Fibroblast of gingiva (primary cell): ENCODE data around the gene A4GNT.
"Not testable (repeated sequence)": the region's sequence is repeated elsewhere in the genome, so short reads cannot be mapped to it uniquely, and the experiment has no call there.

Experiments used
- DNase-seq: peaks from one replicate; pipeline ENCODE4 v3.0.0-alpha.2; 2011; ENCODE audit warnings: low read depth

A4GNT gene

GRCh38 chr3:138118612-138119422 lies 13.4 kb downstream of the A4GNT start:
- DNase-seq = peak; percentile 56

DNA sequence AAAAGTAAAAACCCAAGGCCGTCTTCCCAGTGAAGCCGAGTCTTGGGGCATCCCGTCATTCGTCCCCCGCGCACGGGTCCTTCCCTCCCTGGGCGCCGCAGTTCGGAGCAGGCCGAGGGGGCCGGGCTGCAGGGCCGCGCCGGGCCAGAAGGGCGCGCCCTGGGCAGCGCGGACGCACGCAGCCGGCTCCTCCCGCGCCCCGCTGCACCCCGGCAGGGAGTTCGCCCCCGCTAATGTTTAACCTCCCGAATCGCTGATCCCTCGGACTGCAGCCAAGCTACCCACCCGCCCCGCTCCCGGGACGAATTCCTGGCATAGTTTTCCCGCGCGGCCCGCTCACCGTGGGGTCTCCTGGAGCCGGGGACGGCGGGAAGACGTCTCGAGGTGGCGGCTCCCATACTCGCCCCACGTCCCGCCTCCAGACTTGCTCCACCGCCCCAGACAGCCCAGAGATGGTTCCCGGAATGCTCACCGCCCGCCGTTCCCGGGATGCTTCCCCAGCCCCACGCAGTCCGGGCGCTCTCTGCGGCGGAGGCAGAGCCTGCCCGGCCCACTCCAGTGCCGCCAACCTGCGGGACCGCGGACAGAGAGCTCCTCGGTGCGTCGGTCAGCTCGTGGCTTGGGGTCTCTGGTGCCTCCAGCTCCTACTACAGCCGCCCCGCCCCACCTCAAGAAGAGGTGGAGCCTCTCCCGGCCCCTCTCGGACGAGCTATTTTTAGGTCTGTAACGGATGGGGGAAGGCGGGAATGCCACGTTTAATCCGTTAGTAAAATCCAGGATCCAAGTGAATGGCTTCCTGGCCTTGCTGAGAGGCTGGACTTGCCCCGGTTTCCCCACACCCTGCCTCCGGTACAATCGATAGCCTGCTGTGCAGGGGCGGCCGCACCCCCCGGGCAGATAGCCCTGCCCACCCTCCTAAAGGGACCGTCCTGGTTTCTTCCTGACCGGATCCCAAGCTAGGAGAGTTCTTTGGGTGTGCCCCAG lies 16.9 kb downstream of the A4GNT start, which contains the start of gene DZIP1L:
Gene DZIP1L (minus strand): TSS at position 621 of the 984 bp plus-strand sequence. CDS start 11,637 bp downstream, outside the sequence.
- peak; percentile 59 for DNase-seq

GRCh38 chr3:138114431-138114918 lies 17.7 kb downstream of the A4GNT start:
- DNase-seq = peak; percentile 10

GRCh38 chr3:138113326-138113725 lies 18.9 kb downstream of the A4GNT start:
- no peak for DNase-seq

- no peak for DNase-seq
Observed at GRCh38 chr3:138112362-138112761, 19.8 kb downstream of the A4GNT start.

DNA sequence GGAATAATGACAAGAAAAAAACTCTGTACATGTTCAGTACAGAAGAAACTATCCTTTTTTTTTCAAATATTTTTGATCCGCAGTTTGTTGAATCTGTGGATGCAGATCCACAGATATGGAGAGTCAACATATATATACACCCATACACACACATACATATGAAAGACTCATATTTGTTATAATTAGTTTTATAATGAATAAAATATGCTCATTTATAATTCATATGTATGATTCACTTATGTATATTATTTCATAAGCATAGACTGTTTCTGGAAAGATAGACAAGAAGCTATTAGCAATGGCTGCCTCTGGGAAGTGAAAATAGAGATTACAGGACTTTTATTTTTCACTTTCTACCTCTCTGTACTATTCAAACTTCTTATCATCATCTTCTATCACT lies 26.6 kb downstream of the A4GNT start:
- no peak for DNase-seq

DNA sequence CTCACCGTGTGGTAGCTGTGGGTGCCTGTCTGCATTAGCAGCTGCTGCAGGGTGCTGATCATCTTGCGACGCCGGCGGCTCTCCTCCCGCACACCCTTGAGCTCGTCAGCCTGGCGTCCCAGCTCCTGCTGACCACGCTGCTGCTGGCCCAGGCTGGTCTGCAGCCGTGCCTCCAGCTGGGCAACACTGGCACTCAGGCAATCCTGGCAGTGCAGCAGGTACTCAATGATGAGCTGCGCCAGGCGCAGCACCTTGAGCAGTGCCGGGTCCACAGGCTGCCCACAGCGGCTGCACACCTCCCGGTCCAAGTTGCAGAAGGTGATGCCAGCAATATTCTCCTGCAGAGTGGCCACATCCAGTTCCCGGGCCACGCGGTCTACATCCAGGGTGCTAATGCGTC lies 28.7 kb downstream of the A4GNT start:
- DNase-seq = no peak

DNA sequence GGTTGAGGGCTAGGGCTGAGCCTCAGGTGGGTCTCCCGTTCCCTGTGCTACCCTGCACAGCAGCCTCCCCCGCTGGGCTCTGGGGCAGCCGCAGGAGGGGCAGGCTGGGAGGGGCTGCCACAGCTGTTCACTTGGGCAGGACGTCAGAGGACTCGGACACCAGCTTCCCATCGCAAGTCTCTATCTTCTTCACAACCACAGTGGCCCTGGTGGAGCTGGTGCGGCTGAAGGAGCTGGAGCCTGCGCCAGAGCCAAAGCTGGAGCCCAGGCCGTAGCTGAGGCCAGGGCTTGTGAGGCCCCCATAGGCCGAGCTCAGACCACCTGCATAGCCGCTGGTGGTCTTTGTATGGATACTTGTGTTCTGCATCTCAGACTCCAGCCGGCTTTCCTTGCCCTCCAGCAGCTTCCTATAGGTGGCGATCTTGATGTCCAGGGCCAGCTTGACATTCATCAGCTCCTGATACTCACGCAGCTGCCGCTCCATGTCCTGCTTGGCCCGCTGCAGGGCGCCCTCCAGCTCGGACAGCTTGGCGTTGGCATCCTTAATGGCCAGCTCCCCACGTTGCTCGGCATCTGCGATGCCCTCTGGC lies 30.7 kb downstream of the A4GNT start:
- DNase-seq = not testable (repeated sequence)

- DNase-seq = no peak
Observed at GRCh38 chr3:138099417-138099816, 32.8 kb downstream of the A4GNT start.

GRCh38 chr3:138097192-138098172 lies 34.7 kb downstream of the A4GNT start:
- DNase-seq = no peak

- no peak for DNase-seq
Observed at GRCh38 chr3:138093721-138094120, 38.5 kb downstream of the A4GNT start.

GRCh38 chr3:138092023-138092422 lies 40.2 kb downstream of the A4GNT start:
- no peak for DNase-seq

GRCh38 chr3:138089091-138089490 lies 43.1 kb downstream of the A4GNT start:
- peak; percentile 73 for DNase-seq

- not testable (repeated sequence) for DNase-seq
Observed at GRCh38 chr3:138085745-138086144, 46.4 kb downstream of the A4GNT start.

GRCh38 chr3:138084196-138084595 lies 48.0 kb downstream of the A4GNT start:
- DNase-seq = no peak

GRCh38 chr3:138082992-138083386 lies 49.2 kb downstream of the A4GNT start:
- no peak for DNase-seq

DNA sequence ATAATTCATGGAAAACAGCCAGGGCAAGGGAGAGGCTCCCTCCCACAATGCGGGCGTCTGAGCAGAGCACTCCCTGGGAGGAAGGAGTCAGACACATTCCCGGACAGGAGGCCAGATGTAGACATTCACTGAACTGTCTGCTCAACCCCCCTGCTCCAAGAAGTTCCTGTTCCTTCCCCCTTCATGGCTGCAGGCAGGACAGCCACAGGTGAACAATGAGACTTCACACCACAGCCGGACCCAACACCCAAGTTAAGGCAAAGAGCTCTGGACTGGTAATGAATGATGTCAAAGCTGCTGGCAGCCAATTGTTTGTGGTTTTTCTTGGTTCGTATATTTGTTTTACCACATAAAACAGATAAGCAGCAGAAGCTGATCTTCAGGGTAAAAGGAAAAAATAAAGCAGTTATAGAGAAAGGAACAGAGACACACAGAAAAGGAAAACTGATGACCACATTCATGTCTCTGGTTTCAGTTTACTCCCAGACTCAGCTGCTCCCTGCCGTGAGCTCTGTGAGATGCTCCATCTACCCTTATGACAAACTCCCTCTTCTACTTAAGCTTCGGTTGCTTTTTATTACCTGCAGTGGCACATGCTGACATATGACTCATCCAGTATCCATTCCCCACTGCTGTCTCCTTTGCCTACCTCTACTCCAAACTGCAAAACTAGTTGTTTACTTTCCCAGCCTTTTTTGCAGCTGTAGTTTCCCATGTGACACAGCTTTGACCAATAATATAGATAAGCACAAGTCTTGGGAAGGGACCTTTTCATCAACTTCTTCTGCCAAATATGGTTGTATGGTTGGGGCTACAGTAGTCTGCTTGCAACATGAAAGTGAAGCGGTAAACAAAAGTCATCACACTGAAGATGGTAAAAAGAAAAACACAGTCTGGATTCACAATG lies 49.9 kb downstream of the A4GNT start:
- peak; percentile 21 for DNase-seq

GRCh38 chr3:138081371-138082084 lies 50.7 kb downstream of the A4GNT start:
- no peak for DNase-seq

GRCh38 chr3:138079901-138080300 lies 52.3 kb downstream of the A4GNT start:
- DNase-seq = no peak
